Fibroblast of skin of right biceps (primary cell): ENCODE results near the gene OTX2.

Experiments used
- DNase-seq: peaks from one replicate; pipeline ENCODE4 v3.0.0-alpha.2; 2013

Gene OTX2

GRCh38 chr14:56794557-56795283 is 15.6 kb downstream of the OTX2 start:
- no peak for DNase-seq

GRCh38 chr14:56794088-56794556 is 16.2 kb downstream of the OTX2 start:
- no peak for DNase-seq

GRCh38 chr14:56789955-56790354 is 20.3 kb downstream of the OTX2 start:
- no peak for DNase-seq

- DNase-seq, result no peak
Observed at GRCh38 chr14:56787530-56787929, 22.7 kb downstream of the OTX2 start.

- DNase-seq, result no peak
Observed at GRCh38 chr14:56782711-56783110, 27.6 kb downstream of the OTX2 start.

- no peak for DNase-seq
Observed at GRCh38 chr14:56774503-56774902, 35.8 kb downstream of the OTX2 start.

GRCh38 chr14:56770512-56770911 is 39.8 kb downstream of the OTX2 start:
- no peak for DNase-seq

- no peak for DNase-seq
Observed at GRCh38 chr14:56760164-56760914, 49.9 kb downstream of the OTX2 start.

GRCh38 chr14:56759633-56760032 is 50.6 kb downstream of the OTX2 start:
- no peak for DNase-seq

- no peak for DNase-seq
Observed at GRCh38 chr14:56759094-56759493, 51.2 kb downstream of the OTX2 start.

- DNase-seq, result no peak
Observed at GRCh38 chr14:56754921-56755320, 55.4 kb downstream of the OTX2 start.

GRCh38 chr14:56753396-56753795 is 56.9 kb downstream of the OTX2 start:
- DNase-seq, result no peak

- DNase-seq, result no peak
Observed at GRCh38 chr14:56752428-56752827, 57.9 kb downstream of the OTX2 start.

GRCh38 chr14:56751471-56751870 is 58.8 kb downstream of the OTX2 start:
- no peak for DNase-seq
